IMR-90 (cell line): ENCODE data around the gene THYN1.

Experiments
- CEBPB ChIP-seq: IDR thresholded peaks from 2 replicates; pipeline ENCODE4 v1.6.1; 2012; ENCODE audit warnings: low read depth, low read length, improper control_type of control experiment
- FOS ChIP-seq: fragments of 150-350 bp; IDR thresholded peaks from 2 replicates; pipeline ENCODE4 v1.6.1; 2016; ENCODE audit warnings: low read depth, low read length
- MAFK ChIP-seq: IDR thresholded peaks from 2 replicates; pipeline ENCODE4 v1.6.1; 2012; ENCODE audit warnings: low read depth, low read length, improper control_type of control experiment
- MAZ ChIP-seq: IDR thresholded peaks from 2 replicates; pipeline ENCODE4 v1.6.1; 2012; ENCODE audit warnings: low read depth, mild to moderate bottlenecking, low read length, improper control_type of control experiment, moderate library complexity, borderline replicate concordance
- MXI1 ChIP-seq: IDR thresholded peaks from 2 replicates; pipeline ENCODE4 v1.6.1; 2012; ENCODE audit warnings: low read depth, mild to moderate bottlenecking, low read length, moderate library complexity, borderline replicate concordance
- POLR2A ChIP-seq: IDR thresholded peaks from 2 replicates; pipeline ENCODE4 v1.6.1; 2012; ENCODE audit warnings: mild to moderate bottlenecking, low read depth, low read length
- RAD21 ChIP-seq: IDR thresholded peaks from 2 replicates; pipeline ENCODE4 v1.6.1; 2012; ENCODE audit warnings: low read length, improper control_type of control experiment
- RFX5 ChIP-seq: IDR thresholded peaks from 2 replicates; pipeline ENCODE4 v1.8.0; 2012; ENCODE audit warnings: low read depth, mild to moderate bottlenecking, low read length, moderate library complexity
- SMC3 ChIP-seq: fragments of 150-350 bp; IDR thresholded peaks from 2 replicates; pipeline ENCODE4 v1.6.1; 2016; ENCODE audit warnings: low read depth, mild to moderate bottlenecking, antibody characterized with exemption, low read length, moderate library complexity
- USF2 ChIP-seq: fragments of 150-350 bp; IDR thresholded peaks from 2 replicates; pipeline ENCODE4 v1.6.1; 2017; ENCODE audit warnings: mild to moderate bottlenecking, antibody characterized with exemption, low read length, low read depth
- TF ChIP-seq, protein P1 (sequence below): conservative IDR thresholded peaks from 2 replicates; pipeline ENCODE4 v1.5.1; 2012; ENCODE audit warnings: mild to moderate bottlenecking, low read depth, low read length, improper control_type of control experiment
- TF ChIP-seq, protein P2 (sequence below): fragments of 150-350 bp; IDR thresholded peaks from 2 replicates; pipeline ENCODE4 v1.6.1; 2016; ENCODE audit warnings: low read depth, mild to moderate bottlenecking, low read length, moderate library complexity, borderline replicate concordance

GRCh38 chr11:134270250-134270714 is 17.1 kb upstream of the THYN1 start:
- TF ChIP-seq, protein P1, sequence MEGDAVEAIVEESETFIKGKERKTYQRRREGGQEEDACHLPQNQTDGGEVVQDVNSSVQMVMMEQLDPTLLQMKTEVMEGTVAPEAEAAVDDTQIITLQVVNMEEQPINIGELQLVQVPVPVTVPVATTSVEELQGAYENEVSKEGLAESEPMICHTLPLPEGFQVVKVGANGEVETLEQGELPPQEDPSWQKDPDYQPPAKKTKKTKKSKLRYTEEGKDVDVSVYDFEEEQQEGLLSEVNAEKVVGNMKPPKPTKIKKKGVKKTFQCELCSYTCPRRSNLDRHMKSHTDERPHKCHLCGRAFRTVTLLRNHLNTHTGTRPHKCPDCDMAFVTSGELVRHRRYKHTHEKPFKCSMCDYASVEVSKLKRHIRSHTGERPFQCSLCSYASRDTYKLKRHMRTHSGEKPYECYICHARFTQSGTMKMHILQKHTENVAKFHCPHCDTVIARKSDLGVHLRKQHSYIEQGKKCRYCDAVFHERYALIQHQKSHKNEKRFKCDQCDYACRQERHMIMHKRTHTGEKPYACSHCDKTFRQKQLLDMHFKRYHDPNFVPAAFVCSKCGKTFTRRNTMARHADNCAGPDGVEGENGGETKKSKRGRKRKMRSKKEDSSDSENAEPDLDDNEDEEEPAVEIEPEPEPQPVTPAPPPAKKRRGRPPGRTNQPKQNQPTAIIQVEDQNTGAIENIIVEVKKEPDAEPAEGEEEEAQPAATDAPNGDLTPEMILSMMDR, result no peak
- TF ChIP-seq MXI1 (no peak), RAD21 (no peak), SMC3 (no peak), CEBPB (no peak), RFX5 (no peak), POLR2A (no peak), USF2 (no peak), FOS (no peak), MAFK (no peak), MAZ (no peak)
- TF ChIP-seq, protein P2, sequence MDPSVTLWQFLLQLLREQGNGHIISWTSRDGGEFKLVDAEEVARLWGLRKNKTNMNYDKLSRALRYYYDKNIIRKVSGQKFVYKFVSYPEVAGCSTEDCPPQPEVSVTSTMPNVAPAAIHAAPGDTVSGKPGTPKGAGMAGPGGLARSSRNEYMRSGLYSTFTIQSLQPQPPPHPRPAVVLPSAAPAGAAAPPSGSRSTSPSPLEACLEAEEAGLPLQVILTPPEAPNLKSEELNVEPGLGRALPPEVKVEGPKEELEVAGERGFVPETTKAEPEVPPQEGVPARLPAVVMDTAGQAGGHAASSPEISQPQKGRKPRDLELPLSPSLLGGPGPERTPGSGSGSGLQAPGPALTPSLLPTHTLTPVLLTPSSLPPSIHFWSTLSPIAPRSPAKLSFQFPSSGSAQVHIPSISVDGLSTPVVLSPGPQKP, result no peak
